DMS79 (cell line): Measurements from ENCODE around the gene SIN3A.
"Not testable (repeated sequence)": the region's sequence is repeated elsewhere in the genome, so short reads cannot be mapped to it uniquely, and the experiment has no call there.

Source experiments
- DNase-seq: peaks from one replicate; lab custom pipeline; 2025; lab: John Stamatoyannopoulos, UW

Gene SIN3A

GRCh38 chr15:75333654-75334419 lies 117.7 kb downstream of the SIN3A start:
- not testable (repeated sequence) for DNase-seq

DNA sequence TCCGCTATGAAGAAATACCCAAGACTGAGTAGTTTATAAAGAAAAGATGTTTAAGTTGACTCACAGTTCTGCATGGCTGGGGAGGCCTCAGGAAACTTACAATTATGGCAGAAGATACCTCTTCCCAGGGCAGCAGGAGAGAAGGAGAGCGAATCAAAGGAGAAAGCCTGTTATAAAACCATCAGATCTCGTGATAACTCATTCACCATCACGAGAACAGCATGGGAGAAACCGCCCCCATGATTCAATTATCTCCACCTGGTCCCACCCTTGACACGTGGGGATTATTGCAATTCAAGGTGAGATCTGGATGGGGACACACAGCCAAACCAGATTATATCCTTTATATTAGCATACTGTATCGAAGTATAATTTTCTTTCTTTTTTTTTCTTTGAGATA lies 119.4 kb downstream of the SIN3A start:
- not testable (repeated sequence) for DNase-seq

DNA sequence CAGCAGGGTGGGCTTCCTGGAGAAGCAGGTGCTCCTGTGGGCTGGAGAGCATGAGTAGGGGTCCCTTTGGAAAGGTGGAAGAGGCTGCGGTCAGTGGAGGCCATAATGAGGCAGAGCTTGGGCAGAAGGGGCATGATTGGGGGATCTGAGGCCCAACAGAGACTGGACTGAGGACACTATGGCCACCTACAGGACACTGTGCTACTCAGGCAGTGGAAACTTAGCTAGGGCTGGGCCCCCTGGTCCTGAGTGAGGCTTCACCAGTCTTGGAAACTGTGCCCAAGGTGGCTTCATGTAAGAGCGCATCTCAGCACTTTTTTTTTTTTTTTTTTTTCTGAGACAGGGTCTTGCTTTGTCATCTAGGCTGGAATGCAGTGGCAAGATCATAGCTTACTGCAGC lies 121.9 kb downstream of the SIN3A start:
- DNase-seq, result no peak

- no peak for DNase-seq
These were observed 122.8 kb downstream of the SIN3A start for GRCh38 chr15:75328493-75329314.

GRCh38 chr15:75327491-75327890 lies 124.0 kb downstream of the SIN3A start:
- no peak for DNase-seq

DNA sequence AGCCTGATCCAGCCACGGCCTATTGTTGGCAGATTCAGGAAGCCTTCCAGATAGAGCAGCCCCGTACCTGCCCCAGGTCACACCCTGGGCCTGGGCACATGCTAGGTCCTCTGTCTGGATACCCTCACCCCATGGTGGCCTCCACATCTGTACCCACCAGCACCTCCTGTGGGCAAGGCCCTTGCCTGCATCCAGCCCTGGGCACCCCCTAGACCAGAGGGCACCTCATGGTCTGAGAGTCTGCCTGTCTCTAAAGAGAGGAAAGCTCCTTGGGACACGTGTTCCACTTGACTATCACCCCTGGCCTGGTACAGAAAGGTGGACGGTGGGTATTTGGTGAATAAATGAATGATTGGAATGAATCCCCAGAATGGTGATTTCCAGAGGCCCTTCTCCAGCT lies 124.5 kb downstream of the SIN3A start:
- DNase-seq, result no peak

- no peak for DNase-seq
These were observed 125.6 kb downstream of the SIN3A start for GRCh38 chr15:75325922-75326321.

DNA sequence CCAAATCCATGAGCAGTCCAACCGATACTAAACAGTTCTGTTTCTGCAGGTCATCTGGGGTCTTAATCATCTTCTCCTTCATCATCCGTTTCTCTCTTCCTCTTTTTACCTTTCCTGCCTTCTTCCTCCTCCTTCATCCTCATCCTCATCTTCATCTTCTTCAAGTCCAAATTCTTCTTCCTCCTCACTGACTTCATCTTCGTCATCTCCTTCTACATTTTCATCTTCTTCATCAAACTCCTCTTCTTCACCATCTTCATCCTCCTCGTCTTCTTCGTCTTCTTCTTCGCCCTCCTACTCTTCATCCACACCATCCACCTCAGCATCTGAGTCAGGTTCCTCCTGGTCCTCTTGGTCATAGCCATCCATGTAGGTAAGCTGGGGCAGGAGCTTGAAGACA lies 129.8 kb downstream of the SIN3A start:
- DNase-seq, result no peak
